ENCODE data around the gene KLHL40. TPM values are rescaled to one million over a fixed set of nuclear protein-coding genes. Genes with fewer than 3 reads are reported as not detected.

KLHL40 gene, protein sequence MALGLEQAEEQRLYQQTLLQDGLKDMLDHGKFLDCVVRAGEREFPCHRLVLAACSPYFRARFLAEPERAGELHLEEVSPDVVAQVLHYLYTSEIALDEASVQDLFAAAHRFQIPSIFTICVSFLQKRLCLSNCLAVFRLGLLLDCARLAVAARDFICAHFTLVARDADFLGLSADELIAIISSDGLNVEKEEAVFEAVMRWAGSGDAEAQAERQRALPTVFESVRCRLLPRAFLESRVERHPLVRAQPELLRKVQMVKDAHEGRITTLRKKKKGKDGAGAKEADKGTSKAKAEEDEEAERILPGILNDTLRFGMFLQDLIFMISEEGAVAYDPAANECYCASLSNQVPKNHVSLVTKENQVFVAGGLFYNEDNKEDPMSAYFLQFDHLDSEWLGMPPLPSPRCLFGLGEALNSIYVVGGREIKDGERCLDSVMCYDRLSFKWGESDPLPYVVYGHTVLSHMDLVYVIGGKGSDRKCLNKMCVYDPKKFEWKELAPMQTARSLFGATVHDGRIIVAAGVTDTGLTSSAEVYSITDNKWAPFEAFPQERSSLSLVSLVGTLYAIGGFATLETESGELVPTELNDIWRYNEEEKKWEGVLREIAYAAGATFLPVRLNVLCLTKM
- total RNA-seq (2022; extraction: Qiagen RNA extraction; ENCODE audit: low read depth), result not detected in 5 replicates

DNA sequence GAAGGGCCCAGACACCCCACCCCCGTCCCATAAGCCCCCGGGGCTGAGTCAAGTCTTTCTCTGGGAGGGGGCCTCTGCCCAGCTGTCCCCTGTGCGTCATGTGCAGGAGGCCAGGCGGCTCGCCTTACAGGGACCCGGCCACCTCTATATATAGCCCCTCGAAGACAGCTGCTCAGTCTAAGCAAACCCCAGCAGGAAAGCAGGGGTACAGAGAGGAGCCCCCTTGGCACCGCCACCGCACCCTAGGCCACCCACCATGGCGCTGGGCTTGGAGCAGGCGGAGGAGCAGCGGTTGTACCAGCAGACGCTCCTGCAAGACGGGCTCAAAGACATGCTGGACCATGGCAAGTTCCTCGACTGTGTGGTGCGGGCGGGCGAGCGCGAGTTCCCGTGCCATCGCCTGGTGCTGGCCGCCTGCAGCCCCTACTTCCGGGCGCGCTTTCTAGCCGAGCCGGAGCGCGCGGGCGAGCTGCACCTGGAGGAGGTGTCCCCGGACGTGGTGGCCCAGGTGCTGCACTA, at the start of gene KLHL40:
Gene KLHL40, plus strand, starts transcription at position 175 of the 519 bp plus-strand sequence. Its CDS starts 82 bp downstream, at position 257.

GRCh38 chr3:42653560-42654330, 31.6 kb upstream of the KLHL40 start, which contains the start of gene ZBTB47:
Gene ZBTB47 (plus strand): TSS chr3:42653697. CDS start chr3:42658356, 4,659 bp downstream.

GRCh38 chr3:42702066-42702951, 17.0 kb downstream of the KLHL40 start, which contains the start of gene HHATL:
Gene HHATL (minus strand): TSS chr3:42702798. CDS start chr3:42700826, 1,972 bp downstream.

Other genes starting within 250 kb of the KLHL40 start
- 0.46 to 0.82 TPM (median 0.66 TPM) in 5 replicates for gene VIPR1, start 182.9 kb upstream of the KLHL40 start, total RNA-seq (2022; extraction: Qiagen RNA extraction; ENCODE audit: low read depth)
- gene SEC22C, start 103.6 kb upstream of the KLHL40 start, total RNA-seq (2022; extraction: Qiagen RNA extraction; ENCODE audit: low read depth), result 28.5 to 35.4 TPM (median 33.6 TPM) in 5 replicates
- 16.8 to 20.9 TPM (median 19.6 TPM) in 5 replicates for gene SS18L2, start 94.7 kb upstream of the KLHL40 start, total RNA-seq (2022; extraction: Qiagen RNA extraction; ENCODE audit: low read depth)
- gene NKTR, start 84.9 kb upstream of the KLHL40 start, total RNA-seq (2022; extraction: Qiagen RNA extraction; ENCODE audit: low read depth), result 9.0 to 13.9 TPM (median 12.5 TPM) in 5 replicates
- 6.0 to 7.4 TPM (median 6.5 TPM) in 5 replicates for gene ZBTB47, start 31.8 kb upstream of the KLHL40 start, total RNA-seq (2022; extraction: Qiagen RNA extraction; ENCODE audit: low read depth)
- 0.30 TPM in 1 of 5 replicates, not detected in the others for gene HHATL, start 17.3 kb downstream of the KLHL40 start, total RNA-seq (2022; extraction: Qiagen RNA extraction; ENCODE audit: low read depth)
- gene CCDC13, start 87.7 kb downstream of the KLHL40 start, total RNA-seq (2022; extraction: Qiagen RNA extraction; ENCODE audit: low read depth), result 0.40 to 0.79 TPM (median 0.58 TPM) in 5 replicates
- gene HIGD1A, start 119.0 kb downstream of the KLHL40 start, total RNA-seq (2022; extraction: Qiagen RNA extraction; ENCODE audit: low read depth), result 71.6 to 94.3 TPM (median 78.6 TPM) in 5 replicates
- 0.07 TPM in 1 of 5 replicates, not detected in the others for gene ACKR2, start 123.9 kb downstream of the KLHL40 start, total RNA-seq (2022; extraction: Qiagen RNA extraction; ENCODE audit: low read depth)
- not detected in 5 replicates for gene CYP8B1, start 190.3 kb downstream of the KLHL40 start, total RNA-seq (2022; extraction: Qiagen RNA extraction; ENCODE audit: low read depth)
- not detected in 5 replicates for gene ZNF662, start 220.6 kb downstream of the KLHL40 start, total RNA-seq (2022; extraction: Qiagen RNA extraction; ENCODE audit: low read depth)

Data from A549 treated with DMSO at 1 μM for 4 hours (cell line).